DOHH2 (cell line): ENCODE data around the gene ERI2.

ENCODE experiments used
- EZH2phosphoT487 ChIP-seq: fragments of 200-600 bp; sonication (generic); IDR thresholded peaks from 2 replicates; pipeline ENCODE4 v1.6.1; 2017; ENCODE audit warnings: borderline replicate concordance, mild to moderate bottlenecking, antibody characterized with exemption, low read length, moderate library complexity, mixed read lengths
- TF ChIP-seq, protein P1 (sequence below): fragments of 200-600 bp; sonication (generic); IDR thresholded peaks from one replicate; pipeline ENCODE4 v1.5.1; 2014; ENCODE audit warnings: antibody characterized with exemption, mild to moderate bottlenecking, low read depth, low read length; ENCODE audit not compliant: poor library complexity, severe bottlenecking

GRCh38 chr16:20774703-20775362 is 31.4 kb downstream of the ERI2 start:
- TF ChIP-seq, protein P1, sequence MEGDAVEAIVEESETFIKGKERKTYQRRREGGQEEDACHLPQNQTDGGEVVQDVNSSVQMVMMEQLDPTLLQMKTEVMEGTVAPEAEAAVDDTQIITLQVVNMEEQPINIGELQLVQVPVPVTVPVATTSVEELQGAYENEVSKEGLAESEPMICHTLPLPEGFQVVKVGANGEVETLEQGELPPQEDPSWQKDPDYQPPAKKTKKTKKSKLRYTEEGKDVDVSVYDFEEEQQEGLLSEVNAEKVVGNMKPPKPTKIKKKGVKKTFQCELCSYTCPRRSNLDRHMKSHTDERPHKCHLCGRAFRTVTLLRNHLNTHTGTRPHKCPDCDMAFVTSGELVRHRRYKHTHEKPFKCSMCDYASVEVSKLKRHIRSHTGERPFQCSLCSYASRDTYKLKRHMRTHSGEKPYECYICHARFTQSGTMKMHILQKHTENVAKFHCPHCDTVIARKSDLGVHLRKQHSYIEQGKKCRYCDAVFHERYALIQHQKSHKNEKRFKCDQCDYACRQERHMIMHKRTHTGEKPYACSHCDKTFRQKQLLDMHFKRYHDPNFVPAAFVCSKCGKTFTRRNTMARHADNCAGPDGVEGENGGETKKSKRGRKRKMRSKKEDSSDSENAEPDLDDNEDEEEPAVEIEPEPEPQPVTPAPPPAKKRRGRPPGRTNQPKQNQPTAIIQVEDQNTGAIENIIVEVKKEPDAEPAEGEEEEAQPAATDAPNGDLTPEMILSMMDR, result peak; percentile 88
- no peak for TF ChIP-seq EZH2phosphoT487
